HEK293 (cell line): ENCODE measurements around the gene ELOVL3.

Source experiments
- BCL11A ChIP-seq: fragments of 450-650 bp; formaldehyde crosslinking; IDR thresholded peaks from 2 replicates; pipeline ENCODE4 v1.5.1; 2016; ENCODE audit warnings: low read depth, missing biosample characterization, missing genetic modification characterization
- EGR2 ChIP-seq: fragments of 450-650 bp; formaldehyde crosslinking; IDR thresholded peaks from 2 replicates; pipeline ENCODE4 v1.5.1; 2016; ENCODE audit warnings: low read depth, missing biosample characterization, missing genetic modification characterization
- GLIS1 ChIP-seq: fragments of 450-650 bp; formaldehyde crosslinking; IDR thresholded peaks from 2 replicates; pipeline ENCODE4 v1.5.1; 2016; ENCODE audit warnings: missing biosample characterization, missing genetic modification characterization
- HOXD13 ChIP-seq: sonication (generic); formaldehyde crosslinking; IDR thresholded peaks from 2 replicates; pipeline ENCODE4 v1.8.0; 2022; ENCODE audit warnings: missing genetic modification reagents, borderline replicate concordance
- IKZF3 ChIP-seq: fragments of 450-650 bp; IDR thresholded peaks from 2 replicates; pipeline ENCODE4 v1.5.0; 2018; ENCODE audit warnings: missing biosample characterization, mild to moderate bottlenecking, missing genetic modification characterization, moderate library complexity
- KLF7 ChIP-seq: fragments of 450-650 bp; formaldehyde crosslinking; IDR thresholded peaks from 2 replicates; pipeline ENCODE4 v1.5.1; 2016; ENCODE audit warnings: missing biosample characterization, missing genetic modification characterization, borderline replicate concordance
- KLF9 ChIP-seq: fragments of 450-650 bp; formaldehyde crosslinking; IDR thresholded peaks from 2 replicates; pipeline ENCODE4 v1.5.1; 2016; ENCODE audit warnings: missing biosample characterization, missing genetic modification characterization, low read depth
- MEIS1 ChIP-seq: sonication (generic); formaldehyde crosslinking; IDR thresholded peaks from 2 replicates; pipeline ENCODE4 v1.8.1; 2022; ENCODE audit warnings: missing genetic modification reagents, mild to moderate bottlenecking, borderline replicate concordance
- MYNN ChIP-seq: fragments of 450-650 bp; formaldehyde crosslinking; IDR thresholded peaks from 2 replicates; pipeline ENCODE4 v1.5.1; 2016; ENCODE audit warnings: missing biosample characterization, missing genetic modification characterization, borderline replicate concordance
- PRDM1 ChIP-seq: fragments of 450-650 bp; formaldehyde crosslinking; IDR thresholded peaks from 2 replicates; pipeline ENCODE4; 2016; ENCODE audit warnings: missing biosample characterization, missing genetic modification characterization
- TRIM28 ChIP-seq: IDR thresholded peaks from 2 replicates; pipeline ENCODE4 v1.6.1; 2011; ENCODE audit warnings: low read length, control low read depth, borderline replicate concordance
- ZFP37 ChIP-seq: fragments of 450-650 bp; formaldehyde crosslinking; IDR thresholded peaks from 2 replicates; pipeline ENCODE4 v1.5.1; 2016; ENCODE audit warnings: missing biosample characterization, missing genetic modification characterization
- ZNF138 ChIP-seq: fragments of 450-650 bp; formaldehyde crosslinking; IDR thresholded peaks from 2 replicates; pipeline ENCODE4 v1.5.1; 2016; ENCODE audit warnings: missing biosample characterization, missing genetic modification characterization, borderline replicate concordance
- ZNF16 ChIP-seq: fragments of 450-650 bp; formaldehyde crosslinking; IDR thresholded peaks from 2 replicates; pipeline ENCODE4 v1.5.1; 2016; ENCODE audit warnings: low read depth, missing biosample characterization, missing genetic modification characterization
- ZNF211 ChIP-seq: fragments of 450-650 bp; formaldehyde crosslinking; IDR thresholded peaks from 2 replicates; pipeline ENCODE4 v1.5.1; 2016; ENCODE audit warnings: low read depth, missing biosample characterization, missing genetic modification characterization
- ZNF214 ChIP-seq: fragments of 450-650 bp; formaldehyde crosslinking; IDR thresholded peaks from 2 replicates; pipeline ENCODE4 v1.5.1; 2017; ENCODE audit warnings: missing biosample characterization, mild to moderate bottlenecking, missing genetic modification characterization, borderline replicate concordance
- ZNF221 ChIP-seq: fragments of 450-650 bp; formaldehyde crosslinking; IDR thresholded peaks from 2 replicates; pipeline ENCODE4 v1.5.1; 2017; ENCODE audit warnings: missing biosample characterization, missing genetic modification characterization, borderline replicate concordance
- ZNF302 ChIP-seq: fragments of 450-650 bp; formaldehyde crosslinking; IDR thresholded peaks from 2 replicates; pipeline ENCODE4 v1.5.1; 2016; ENCODE audit warnings: missing biosample characterization, missing genetic modification characterization, low read depth
- ZNF311 ChIP-seq: fragments of 450-650 bp; formaldehyde crosslinking; IDR thresholded peaks from 2 replicates; pipeline ENCODE4 v1.5.1; 2017; ENCODE audit warnings: missing biosample characterization, missing genetic modification characterization, borderline replicate concordance
- ZNF335 ChIP-seq: fragments of 450-650 bp; formaldehyde crosslinking; conservative IDR thresholded peaks from 2 replicates; pipeline ENCODE4 v1.5.1; 2016; ENCODE audit warnings: missing biosample characterization, missing genetic modification characterization
- ZNF366 ChIP-seq: fragments of 450-650 bp; formaldehyde crosslinking; conservative IDR thresholded peaks from 2 replicates; pipeline ENCODE4 v1.5.1; 2016; ENCODE audit warnings: missing biosample characterization, missing genetic modification characterization
- ZNF391 ChIP-seq: fragments of 450-650 bp; formaldehyde crosslinking; IDR thresholded peaks from 2 replicates; pipeline ENCODE4 v1.5.1; 2016; ENCODE audit warnings: low read depth, missing biosample characterization, missing genetic modification characterization, borderline replicate concordance
- ZNF426 ChIP-seq: fragments of 450-650 bp; formaldehyde crosslinking; IDR thresholded peaks from 2 replicates; pipeline ENCODE4 v1.5.1; 2017; ENCODE audit warnings: missing biosample characterization, missing genetic modification characterization, mild to moderate bottlenecking, inconsistent platforms, moderate library complexity
- ZNF501 ChIP-seq: fragments of 450-650 bp; formaldehyde crosslinking; IDR thresholded peaks from 2 replicates; pipeline ENCODE4 v1.5.1; 2016; ENCODE audit warnings: missing biosample characterization, missing genetic modification characterization
- ZNF560 ChIP-seq: fragments of 450-650 bp; formaldehyde crosslinking; IDR thresholded peaks from 2 replicates; pipeline ENCODE4 v1.5.1; 2017; ENCODE audit warnings: missing biosample characterization, missing genetic modification characterization, borderline replicate concordance
- ZNF600 ChIP-seq: fragments of 450-650 bp; formaldehyde crosslinking; IDR thresholded peaks from 2 replicates; pipeline ENCODE4 v1.5.1; 2016; ENCODE audit warnings: missing biosample characterization, missing genetic modification characterization
- ZNF621 ChIP-seq: fragments of 450-650 bp; formaldehyde crosslinking; IDR thresholded peaks from 2 replicates; pipeline ENCODE4 v1.5.1; 2017; ENCODE audit warnings: missing biosample characterization, missing genetic modification characterization
- ZNF623 ChIP-seq: fragments of 450-650 bp; formaldehyde crosslinking; IDR thresholded peaks from 2 replicates; pipeline ENCODE4 v1.5.1; 2016; ENCODE audit warnings: missing biosample characterization, missing genetic modification characterization
- ZNF664 ChIP-seq: fragments of 450-650 bp; formaldehyde crosslinking; IDR thresholded peaks from 2 replicates; pipeline ENCODE4 v1.5.1; 2016; ENCODE audit warnings: missing biosample characterization, missing genetic modification characterization
- ZNF785 ChIP-seq: fragments of 450-650 bp; formaldehyde crosslinking; IDR thresholded peaks from 2 replicates; pipeline ENCODE4 v1.5.1; 2016; ENCODE audit warnings: missing biosample characterization, missing genetic modification characterization
- ZNF830 ChIP-seq: fragments of 450-650 bp; IDR thresholded peaks from 2 replicates; pipeline ENCODE4 v1.5.0; 2018; ENCODE audit warnings: missing biosample characterization, missing genetic modification characterization, low read depth, mild to moderate bottlenecking, moderate library complexity
- ZXDB ChIP-seq: fragments of 450-650 bp; formaldehyde crosslinking; IDR thresholded peaks from 2 replicates; pipeline ENCODE4 v1.5.1; 2016; ENCODE audit warnings: missing biosample characterization, missing genetic modification characterization
- TF ChIP-seq, protein P1 (sequence below): fragments of 450-650 bp; formaldehyde crosslinking; IDR thresholded peaks from 2 replicates; pipeline ENCODE4 v1.5.1; 2016; ENCODE audit warnings: missing biosample characterization, missing genetic modification characterization
- TF ChIP-seq, protein P2 (sequence below): fragments of 450-650 bp; formaldehyde crosslinking; IDR thresholded peaks from 2 replicates; pipeline ENCODE4 v1.5.1; 2017; ENCODE audit warnings: missing biosample characterization, missing genetic modification characterization
- TF ChIP-seq, protein P3 (sequence below): fragments of 450-650 bp; formaldehyde crosslinking; IDR thresholded peaks from 2 replicates; pipeline ENCODE4 v1.5.1; 2016; ENCODE audit warnings: missing biosample characterization, missing genetic modification characterization, low read depth
- TF ChIP-seq, protein P4 (sequence below): fragments of 450-650 bp; formaldehyde crosslinking; IDR thresholded peaks from 2 replicates; pipeline ENCODE4 v1.5.1; 2016; ENCODE audit warnings: missing biosample characterization, missing genetic modification characterization

The ELOVL3 gene

DNA sequence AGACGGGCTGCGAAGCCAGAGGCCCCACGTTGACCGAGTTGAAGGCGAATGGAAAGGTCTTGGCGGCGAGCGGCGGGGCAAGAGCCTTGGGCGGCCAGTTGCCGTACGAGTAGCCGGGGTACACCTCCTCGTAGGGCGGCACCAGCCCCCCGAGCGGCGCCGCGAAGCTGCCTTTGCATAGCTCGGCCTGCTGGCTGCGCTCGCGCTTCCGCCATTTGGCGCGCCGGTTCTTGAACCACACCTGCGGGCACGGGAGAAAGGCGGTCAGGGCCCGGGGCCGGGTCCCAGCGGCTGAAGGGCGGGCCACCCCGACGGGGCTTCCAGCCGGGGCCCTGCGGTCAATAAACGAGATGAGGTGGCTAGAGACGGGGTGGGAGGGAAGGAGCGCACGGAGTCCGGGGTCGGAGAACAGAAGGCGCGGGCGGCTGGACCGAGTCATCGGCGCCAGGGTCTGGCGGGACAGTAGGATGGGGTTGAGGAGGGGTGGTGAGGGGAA lies 4.8 kb downstream of the ELOVL3 start (continued):
- TF ChIP-seq, protein P1, sequence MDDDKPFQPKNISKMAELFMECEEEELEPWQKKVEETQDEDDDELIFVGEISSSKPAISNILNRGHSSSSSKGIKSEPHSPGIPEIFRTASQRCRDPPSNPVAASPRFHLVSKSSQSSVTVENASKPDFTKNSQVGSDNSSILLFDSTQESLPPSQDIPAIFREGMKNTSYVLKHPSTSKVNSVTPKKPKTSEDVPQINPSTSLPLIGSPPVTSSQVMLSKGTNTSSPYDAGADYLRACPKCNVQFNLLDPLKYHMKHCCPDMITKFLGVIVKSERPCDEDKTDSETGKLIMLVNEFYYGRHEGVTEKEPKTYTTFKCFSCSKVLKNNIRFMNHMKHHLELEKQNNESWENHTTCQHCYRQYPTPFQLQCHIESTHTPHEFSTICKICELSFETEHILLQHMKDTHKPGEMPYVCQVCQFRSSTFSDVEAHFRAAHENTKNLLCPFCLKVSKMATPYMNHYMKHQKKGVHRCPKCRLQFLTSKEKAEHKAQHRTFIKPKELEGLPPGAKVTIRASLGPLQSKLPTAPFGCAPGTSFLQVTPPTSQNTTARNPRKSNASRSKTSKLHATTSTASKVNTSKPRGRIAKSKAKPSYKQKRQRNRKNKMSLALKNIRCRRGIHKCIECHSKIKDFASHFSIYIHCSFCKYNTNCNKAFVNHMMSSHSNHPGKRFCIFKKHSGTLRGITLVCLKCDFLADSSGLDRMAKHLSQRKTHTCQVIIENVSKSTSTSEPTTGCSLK (tag by site-specific recombination): no peak
- TF ChIP-seq IKZF3 (tag by site-specific recombination) (no peak), ZNF138 (tag by site-specific recombination) (no peak), MEIS1 (CRISPR knock-in tag) (no peak), PRDM1 (tag by site-specific recombination) (no peak), ZNF311 (tag by site-specific recombination) (no peak), ZNF16 (no peak), ZNF335 (peak; percentile 77), ZNF560 (tag by site-specific recombination) (no peak), ZNF664 (tag by site-specific recombination) (no peak), ZNF623 (no peak), ZNF426 (tag by site-specific recombination) (no peak), ZFP37 (tag by site-specific recombination) (peak; percentile 44; the same call in 1 of the 2 replicates), GLIS1 (tag by site-specific recombination) (no peak; the same call in 1 of the 2 replicates), ZNF785 (tag by site-specific recombination) (no peak), ZNF830 (tag by site-specific recombination) (no peak), KLF9 (no peak), MYNN (no peak), ZNF221 (no peak), ZNF600 (tag by site-specific recombination) (peak; percentile 50; the same call in 1 of the 2 replicates), ZNF501 (0 out of 2 replicates have a peak, but pooled peaks have one; percentile 28), TRIM28 (no peak), ZNF214 (tag by site-specific recombination) (no peak), HOXD13 (CRISPR knock-in tag) (no peak), ZXDB (peak; percentile 13), ZNF621 (tag by site-specific recombination) (no peak), KLF7 (tag by site-specific recombination) (no peak), ZNF302 (tag by site-specific recombination) (no peak), BCL11A (tag by site-specific recombination) (no peak), ZNF366 (tag by site-specific recombination) (peak; percentile 55; the same call in 1 of the 2 replicates), ZNF211 (tag by site-specific recombination) (no peak), EGR2 (tag by site-specific recombination) (peak; percentile 83), ZNF391 (tag by site-specific recombination) (0 out of 2 replicates have a peak, but pooled peaks have one; percentile 56)
- TF ChIP-seq, protein P2, sequence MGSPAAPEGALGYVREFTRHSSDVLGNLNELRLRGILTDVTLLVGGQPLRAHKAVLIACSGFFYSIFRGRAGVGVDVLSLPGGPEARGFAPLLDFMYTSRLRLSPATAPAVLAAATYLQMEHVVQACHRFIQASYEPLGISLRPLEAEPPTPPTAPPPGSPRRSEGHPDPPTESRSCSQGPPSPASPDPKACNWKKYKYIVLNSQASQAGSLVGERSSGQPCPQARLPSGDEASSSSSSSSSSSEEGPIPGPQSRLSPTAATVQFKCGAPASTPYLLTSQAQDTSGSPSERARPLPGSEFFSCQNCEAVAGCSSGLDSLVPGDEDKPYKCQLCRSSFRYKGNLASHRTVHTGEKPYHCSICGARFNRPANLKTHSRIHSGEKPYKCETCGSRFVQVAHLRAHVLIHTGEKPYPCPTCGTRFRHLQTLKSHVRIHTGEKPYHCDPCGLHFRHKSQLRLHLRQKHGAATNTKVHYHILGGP: no peak
- TF ChIP-seq, protein P3, sequence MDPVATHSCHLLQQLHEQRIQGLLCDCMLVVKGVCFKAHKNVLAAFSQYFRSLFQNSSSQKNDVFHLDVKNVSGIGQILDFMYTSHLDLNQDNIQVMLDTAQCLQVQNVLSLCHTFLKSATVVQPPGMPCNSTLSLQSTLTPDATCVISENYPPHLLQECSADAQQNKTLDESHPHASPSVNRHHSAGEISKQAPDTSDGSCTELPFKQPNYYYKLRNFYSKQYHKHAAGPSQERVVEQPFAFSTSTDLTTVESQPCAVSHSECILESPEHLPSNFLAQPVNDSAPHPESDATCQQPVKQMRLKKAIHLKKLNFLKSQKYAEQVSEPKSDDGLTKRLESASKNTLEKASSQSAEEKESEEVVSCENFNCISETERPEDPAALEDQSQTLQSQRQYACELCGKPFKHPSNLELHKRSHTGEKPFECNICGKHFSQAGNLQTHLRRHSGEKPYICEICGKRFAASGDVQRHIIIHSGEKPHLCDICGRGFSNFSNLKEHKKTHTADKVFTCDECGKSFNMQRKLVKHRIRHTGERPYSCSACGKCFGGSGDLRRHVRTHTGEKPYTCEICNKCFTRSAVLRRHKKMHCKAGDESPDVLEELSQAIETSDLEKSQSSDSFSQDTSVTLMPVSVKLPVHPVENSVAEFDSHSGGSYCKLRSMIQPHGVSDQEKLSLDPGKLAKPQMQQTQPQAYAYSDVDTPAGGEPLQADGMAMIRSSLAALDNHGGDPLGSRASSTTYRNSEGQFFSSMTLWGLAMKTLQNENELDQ (tag by site-specific recombination): no peak
- TF ChIP-seq, protein P4, sequence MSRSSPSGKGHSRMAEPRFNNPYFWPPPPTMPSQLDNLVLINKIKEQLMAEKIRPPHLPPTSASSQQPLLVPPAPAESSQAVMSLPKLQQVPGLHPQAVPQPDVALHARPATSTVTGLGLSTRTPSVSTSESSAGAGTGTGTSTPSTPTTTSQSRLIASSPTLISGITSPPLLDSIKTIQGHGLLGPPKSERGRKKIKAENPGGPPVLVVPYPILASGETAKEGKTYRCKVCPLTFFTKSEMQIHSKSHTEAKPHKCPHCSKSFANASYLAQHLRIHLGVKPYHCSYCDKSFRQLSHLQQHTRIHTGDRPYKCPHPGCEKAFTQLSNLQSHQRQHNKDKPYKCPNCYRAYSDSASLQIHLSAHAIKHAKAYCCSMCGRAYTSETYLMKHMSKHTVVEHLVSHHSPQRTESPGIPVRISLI (tag by site-specific recombination): no peak
